ENCODE results near the gene RIPOR3.

DNA sequence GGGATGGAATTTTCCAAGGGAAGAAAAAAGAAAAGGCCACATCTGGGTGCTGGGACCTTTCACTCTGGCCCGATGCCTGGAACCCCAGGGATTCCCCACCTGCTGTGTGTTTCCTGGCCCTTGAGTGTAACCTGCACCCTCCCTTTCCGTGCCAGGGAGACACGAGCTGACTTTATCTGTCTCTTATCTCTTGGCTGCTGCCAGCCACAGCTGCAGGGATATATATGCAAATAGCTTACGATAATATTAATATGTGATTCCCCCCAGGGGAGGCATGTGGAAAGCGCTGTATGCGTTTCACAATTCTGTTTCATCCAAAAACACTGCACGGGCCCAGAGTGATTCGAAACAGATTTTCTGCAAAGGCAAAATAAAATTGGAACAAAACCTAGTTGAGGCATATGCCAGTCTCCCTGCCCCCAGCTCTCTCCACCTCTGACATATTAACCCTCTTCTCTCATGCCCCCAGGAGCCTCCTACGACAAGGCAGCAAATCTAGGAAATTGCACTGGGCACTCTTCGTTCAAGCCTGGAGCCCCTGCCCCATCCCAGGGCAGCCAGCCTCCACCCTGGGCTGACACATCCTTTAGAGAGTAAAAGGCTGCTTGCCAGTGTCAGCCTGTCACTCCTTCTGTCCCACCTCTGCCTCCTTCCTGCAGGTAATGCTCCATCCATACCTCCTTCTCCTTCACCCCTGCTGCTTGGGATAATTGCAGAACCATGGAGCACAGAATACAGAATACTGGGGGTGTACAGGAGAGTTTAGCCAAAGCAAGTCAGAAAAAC is 1.3 kb downstream of the RIPOR3 start:
- no peak for TF ChIP-seq POLR2A (IDR thresholded peaks at IDR 0.05; ENCODE audit: low read depth, low read length)
- TF ChIP-seq TAF1 (IDR thresholded peaks at IDR 0.05; ENCODE audit: borderline replicate concordance, low read depth, low read length), result no peak
